Activated CD4-positive, CD25-positive, alpha-beta regulatory T cell treated with anti-CD3 and anti-CD28 coated beads, Interleukin-2, amount 50 U/mL, for 24 hours (primary cell): ENCODE measurements around the gene MGAT4C.
"Not testable (repeated sequence)": the region's sequence is repeated elsewhere in the genome, so short reads cannot be mapped to it uniquely, and the experiment has no call there.

ENCODE experiments used
- ATAC-seq, 2 donors: fragments of 150-1000 bp; cut with Tn5 transposase; one replicate each; pipeline ENCODE4 v1.10.0; 2021; ENCODE audit warnings: mild to moderate bottlenecking in 1 of 2, moderate library complexity in 1 of 2

Gene MGAT4C

DNA sequence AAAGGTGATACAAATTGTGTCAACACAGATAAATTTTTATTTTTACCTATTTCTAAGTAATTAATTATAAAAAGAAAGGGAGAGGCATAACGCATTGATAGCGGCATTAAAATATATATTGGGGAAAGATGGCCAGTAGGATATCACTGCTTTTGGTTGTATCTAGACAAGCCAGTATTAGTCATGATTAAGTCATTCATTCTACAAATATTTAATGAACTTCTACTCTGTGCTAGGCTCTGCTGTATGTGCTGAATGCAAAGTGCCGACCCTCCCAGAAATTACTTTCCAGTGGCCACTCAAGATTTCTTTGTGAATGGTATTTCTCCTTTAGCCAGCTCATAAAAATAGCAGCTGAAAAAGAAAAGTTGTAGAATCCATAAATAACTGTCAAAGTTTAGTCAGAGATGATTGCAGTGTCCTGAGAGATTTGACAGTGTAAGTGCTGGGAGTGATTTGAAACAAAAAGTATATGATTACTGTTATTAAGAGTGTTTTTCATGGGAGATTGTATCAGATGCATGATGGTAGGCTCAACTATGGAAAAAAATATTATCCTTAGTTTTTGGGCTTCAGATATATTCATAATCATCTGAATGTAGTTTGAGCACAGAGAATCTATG, 133.2 kb downstream of the MGAT4C start:
- ATAC-seq, result no peak

DNA sequence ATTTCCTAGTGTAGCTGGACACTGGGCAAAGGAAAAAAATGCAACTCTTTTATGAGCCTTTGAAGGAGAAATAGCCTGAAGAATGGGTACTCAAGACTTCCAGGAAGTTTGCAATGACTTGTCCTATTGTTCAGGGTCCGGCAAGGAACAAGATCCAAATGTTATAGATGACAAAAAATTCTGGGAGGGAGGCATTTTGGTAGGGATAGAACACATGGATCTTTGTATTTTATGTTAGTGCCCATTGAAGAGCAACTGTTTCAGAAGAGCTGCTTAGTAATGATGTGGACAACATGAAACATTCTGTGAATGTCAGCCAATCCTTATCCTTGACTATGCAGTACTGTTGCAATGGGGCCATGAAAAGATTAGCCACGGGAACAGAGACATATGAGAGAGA, 138.0 kb downstream of the MGAT4C start:
- no peak for ATAC-seq

DNA sequence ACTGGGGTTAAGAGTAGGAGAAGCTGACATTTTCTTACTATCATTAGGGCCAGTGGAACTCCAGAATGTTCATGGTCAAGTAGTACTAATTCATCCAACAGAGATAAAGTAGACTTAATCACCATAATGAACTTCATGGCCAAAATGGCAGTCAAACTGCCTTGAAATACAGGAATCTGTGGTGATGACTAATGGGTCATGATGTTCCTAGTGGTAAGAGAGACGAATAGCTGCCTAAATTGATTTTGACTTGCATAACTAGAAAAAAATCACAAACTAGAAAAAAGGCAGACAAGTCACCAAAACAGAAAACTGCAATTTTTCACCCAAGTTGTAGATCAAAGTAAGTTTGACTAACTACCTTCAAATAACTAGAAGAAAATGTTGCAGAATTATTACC, 138.5 kb downstream of the MGAT4C start:
- ATAC-seq, result no peak

DNA sequence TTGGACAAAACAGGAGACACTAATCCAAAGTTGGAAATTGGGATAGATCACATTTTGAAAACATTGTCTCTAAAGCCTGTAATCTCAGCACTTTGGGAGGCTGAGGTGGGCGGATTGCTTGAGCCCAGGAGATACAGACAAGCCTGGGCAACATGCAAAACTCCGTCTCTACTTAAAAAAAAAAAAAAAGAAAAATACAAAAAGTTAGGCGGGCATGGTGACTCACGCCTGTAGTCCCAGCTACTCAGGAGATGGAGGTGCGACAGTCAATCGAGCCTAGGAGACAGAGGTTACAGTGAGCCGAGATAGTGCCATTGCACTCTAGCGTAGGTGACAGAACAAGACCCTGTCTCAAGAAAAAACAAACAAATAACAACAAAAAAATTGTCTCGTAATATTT, 152.1 kb downstream of the MGAT4C start:
- ATAC-seq, result no peak

DNA sequence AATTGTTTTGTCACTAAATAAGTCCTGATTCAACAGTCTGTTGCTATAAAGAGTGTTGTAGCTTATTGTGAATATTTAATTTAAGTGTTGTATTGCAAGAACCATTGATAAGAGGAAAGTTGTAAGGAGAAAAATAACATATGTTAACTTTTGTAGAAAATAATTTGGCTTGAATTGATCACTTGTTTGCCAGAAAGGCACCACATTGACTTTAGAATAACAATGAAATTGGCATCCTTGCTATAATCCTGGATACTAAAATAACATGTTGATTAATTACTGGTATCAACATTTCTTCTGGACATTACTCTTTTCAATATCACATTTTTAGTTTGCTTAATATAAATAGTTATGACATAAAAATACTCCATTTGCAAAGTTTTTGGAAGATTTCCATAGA, 159.0 kb downstream of the MGAT4C start:
- ATAC-seq, result no peak

DNA sequence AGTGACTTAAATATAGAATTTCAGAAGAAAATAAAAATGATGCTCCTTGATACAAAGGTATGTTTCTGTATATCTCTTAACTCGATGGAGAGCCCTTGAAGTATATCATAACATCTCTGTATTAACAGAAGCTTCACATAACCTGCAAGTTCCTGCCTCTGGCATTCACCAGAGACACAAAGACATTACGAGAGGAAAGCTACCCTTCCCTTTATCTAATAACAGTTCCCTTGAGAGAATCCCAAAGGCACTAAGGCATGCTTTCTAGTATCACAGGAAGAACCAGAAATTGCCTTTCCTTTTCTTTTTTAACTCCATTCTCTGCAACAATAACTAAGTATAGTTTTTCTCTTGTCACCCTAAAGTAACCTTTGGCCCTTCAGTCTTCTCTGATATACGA, 164.5 kb downstream of the MGAT4C start:
- no peak for ATAC-seq

DNA sequence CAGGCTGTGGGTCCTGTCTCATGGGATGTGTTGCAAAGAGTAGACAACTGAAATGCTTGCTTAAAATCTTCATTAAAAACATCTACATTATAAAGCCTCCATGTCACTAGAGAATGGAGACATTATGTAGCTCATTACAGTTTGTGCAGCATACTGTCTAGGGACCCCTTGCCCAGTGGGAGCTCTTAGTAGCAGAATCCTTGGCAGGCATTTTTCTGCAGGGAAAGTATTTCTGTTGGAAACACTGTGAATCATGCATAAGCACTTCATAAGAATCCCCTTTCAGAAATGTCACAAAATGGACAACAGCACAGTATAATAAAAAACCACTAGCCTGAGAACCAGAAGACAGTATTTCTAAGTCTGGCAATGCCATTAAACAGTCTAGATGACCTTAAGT, 174.3 kb downstream of the MGAT4C start:
- ATAC-seq, result no peak

DNA sequence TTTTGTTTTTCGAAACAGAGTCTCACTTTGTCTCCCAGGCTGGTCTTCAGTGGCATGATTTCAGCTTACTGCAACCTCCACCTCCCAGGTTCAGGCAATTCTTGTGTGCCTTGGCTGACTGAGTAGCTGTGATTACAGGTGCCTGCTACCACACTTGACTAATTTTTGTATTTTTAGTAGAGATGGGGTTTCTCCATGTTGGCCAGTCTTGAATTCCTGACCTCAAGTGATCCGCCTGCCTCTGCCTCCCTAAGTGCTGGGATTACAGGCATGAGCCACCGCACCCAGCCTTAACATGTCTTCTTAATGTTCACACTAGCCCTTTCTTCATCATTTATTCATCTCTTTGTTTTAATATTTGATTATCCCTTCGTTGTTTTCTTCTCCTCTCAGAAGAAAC, 197.1 kb downstream of the MGAT4C start:
- not testable (repeated sequence) for ATAC-seq

DNA sequence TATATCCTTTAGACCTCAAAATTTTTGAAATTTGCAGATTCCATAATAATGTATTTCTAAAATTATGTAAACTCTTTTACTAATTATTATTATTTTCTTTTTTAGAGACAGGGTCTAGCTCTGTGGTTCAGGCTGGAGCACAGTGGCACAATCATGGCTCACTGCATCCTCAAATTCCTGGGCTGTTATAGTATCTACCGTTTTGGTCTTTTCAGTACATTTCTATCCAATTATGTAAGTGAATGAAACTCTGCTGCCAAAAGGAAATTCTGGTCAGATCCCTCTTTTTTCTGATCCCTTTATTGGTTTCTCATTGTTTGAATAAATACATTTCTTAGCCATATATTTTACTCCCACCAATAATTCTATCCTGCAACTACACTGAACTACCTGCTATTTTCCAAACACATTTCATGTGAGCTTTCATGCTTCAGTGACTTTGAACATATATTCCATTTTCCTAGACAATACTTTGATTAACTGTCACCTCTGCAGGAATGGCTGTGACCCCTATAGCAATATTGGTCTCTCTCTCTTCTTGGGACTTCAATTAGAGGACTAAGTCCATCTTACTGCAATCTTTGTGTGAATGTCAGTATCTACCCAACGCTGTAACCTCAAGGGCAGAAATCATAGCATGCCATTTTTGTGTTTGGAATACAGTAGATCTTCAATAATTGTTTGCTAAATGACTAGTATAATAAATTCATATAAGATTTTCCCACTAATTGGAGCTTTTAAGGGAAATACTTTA, 198.9 kb downstream of the MGAT4C start:
- ATAC-seq, result no peak

DNA sequence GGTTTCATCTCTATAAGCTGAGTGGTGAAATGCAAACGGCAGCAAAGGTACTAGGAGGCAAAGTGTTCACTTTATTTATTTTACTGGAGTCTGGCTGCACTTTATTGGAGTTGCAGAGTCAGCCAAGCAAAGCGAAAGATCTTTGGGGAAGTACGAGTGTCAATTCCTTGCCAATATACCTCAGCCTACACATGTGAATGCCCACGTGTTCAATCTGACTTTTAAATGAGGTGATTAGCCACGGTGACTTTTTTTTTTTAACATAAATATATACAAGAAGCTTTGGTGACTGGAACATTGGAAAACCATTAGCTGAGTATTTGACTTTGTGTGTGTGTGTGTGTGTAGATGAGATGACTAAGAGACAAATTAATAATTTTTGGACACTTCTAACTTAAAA, 203.3 kb downstream of the MGAT4C start:
- ATAC-seq, result no peak

DNA sequence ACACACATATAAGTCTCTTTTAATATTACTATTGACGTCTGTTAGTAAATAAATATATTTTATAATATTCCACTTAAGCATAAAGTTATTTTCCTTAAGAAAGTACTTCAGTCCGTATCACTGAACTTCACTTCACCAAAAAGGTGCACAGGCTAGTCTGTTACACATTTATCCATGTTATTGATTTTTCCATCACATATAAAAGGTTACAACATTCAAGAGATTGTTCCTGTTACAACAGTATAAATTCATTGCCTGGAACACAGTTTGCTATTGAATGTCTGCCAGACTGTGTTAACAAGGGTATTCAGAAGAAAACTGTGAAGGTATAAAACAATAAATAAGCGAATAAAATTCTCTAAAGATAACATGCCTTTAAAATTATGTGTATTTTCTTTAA, 206.2 kb downstream of the MGAT4C start:
- ATAC-seq, result no peak

DNA sequence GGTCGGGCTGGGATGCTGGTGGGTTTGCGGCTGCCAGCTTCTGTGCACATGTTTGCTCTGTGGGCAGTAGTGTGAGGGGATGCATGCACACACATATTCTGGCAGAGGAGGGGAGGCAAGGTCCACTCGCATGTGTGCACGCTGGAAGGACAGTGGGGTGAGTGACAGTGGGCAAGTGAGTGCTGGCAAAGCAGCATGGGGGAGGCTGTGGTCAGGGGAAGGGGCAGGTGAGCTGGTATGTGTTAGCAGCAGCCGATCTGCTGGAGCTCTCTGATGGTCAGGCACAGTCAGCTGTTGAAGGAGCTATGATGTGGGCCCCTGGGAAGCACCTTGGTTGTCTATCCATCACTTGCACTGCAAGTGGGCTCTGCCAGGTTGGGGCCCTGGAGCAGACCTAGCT, 211.8 kb downstream of the MGAT4C start:
- ATAC-seq, result no peak

DNA sequence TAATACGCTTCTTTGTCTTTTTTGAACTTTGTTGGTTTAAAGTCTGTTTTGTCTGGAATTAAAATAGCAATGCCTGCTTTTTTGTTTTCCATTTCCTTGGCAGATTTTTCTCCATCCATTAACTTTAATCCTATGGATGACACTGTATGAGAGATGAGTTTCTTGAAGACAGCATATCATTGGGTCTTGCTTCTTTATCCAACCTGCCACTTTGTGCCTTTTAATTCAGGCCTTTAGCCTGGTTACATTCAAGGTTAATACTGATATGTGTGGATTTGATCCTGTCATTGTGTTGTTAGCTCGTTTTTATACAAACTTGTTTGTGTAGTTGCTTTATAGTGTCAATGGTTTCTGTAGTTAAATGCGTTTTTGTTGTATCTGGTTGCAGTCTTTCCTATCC, 214.1 kb downstream of the MGAT4C start:
- no peak for ATAC-seq

DNA sequence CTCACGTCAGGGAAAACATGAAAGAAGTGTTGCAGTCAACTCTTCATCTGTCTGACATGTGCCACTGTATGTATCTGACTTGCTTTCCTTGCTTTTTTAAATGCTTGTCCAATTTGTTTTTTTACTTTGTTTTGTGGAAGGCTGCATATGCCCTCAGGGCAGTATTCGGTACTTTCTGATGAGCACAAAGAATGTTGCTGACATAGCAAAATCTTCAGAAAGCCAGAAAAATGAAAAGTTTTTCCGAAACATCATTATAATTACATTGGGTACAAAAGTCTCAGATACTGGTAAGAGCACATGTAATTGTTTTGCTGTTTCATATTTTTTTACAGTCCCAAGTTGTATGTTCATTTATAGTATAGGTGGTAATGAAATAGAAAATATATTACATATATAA, 237.8 kb downstream of the MGAT4C start:
- ATAC-seq, result no peak

DNA sequence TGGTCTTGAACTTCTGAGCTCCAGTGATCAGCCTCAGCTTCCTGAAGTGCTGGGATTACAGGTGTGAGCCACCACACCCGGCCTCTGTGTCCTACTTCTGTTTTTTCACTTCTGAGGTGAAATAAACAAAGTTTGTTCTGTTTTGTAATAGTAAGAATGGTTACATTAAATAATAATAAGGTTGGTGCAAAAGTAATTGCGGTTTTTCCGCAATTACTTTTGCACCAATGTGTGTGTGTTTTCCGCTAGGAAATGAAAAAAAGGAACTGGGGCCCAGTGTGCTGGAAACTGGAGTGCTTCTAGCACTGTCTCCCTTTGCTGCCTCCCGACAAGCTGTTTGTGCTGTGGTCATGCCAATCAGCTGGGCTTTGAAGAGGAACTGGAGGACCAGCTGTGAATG, 241.2 kb downstream of the MGAT4C start:
- ATAC-seq, result no peak

DNA sequence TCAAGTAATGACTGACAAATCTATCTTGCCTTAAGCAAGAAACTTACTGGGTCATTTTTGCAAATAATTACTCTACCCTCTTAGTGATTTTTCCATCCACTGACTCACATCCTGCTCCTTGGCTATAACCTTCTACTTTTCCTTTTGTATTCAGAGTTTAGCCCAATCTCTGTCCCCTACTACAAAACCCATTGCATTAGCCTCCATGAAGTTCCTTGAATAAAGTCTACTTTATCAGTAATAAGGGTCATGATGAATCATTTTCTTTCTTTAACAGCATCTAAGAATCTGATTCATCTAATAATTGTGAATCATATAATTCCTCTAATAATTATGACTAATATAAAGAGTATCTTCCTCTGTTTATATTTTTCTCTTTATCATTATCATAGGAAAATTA, 249.5 kb downstream of the MGAT4C start:
- ATAC-seq, result no peak

DNA sequence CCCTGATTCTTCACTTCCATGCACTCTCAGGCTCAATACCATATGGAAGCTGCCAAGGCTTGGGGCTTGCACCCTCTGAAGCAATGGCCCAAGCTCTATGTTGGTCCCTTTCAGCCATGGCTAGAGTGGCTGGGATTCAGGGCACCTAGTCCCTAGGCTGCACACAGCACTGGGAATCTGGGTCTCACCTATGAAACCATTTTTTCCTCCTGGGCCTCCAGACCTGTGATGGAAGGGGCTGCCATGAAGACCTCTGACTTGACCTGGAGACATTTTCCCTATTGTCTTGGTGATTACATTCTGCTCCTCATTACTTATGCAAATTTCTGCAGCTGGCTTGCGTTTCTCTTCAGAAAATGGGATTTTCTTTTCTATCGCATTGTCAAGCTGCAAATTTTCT, 258.1 kb downstream of the MGAT4C start:
- no peak for ATAC-seq

DNA sequence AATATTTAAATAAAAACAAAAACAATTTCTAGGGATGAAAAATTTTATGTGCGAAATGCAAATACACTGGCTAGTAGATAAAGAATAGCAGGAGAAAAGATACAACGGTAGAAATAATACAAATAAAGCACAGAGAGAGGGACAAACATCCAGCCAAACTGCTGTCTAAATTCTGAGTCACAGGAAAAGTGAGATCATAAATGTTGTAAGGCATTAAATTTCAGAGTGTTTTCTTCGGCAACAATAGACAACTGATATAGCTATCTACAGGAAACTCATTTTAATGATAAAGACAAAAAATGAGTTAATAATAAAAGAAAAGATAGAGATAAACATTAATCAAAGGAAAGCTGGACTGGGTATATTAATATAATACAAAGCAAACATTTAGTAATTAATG, 259.9 kb downstream of the MGAT4C start:
- no peak for ATAC-seq

DNA sequence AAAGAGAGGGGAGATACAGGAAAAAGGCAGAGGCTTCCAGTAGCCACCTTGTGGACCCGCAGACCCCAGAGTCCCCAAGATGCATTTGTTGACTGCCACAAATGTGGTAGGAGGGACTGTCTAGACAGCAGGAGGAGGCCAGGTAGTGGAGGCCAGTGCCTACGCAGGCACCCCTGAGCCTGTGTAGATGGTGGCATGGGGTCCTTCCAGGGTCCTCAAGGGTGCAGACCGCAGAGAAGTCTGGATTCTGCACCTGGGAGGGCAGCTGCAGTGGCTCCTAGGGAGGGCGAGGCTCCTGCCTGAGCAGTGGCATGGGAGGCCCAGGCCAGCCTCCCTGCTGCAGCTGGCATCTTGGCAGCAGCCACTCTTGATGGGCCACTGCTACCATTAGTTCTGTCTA, 262.4 kb downstream of the MGAT4C start:
- no peak for ATAC-seq

DNA sequence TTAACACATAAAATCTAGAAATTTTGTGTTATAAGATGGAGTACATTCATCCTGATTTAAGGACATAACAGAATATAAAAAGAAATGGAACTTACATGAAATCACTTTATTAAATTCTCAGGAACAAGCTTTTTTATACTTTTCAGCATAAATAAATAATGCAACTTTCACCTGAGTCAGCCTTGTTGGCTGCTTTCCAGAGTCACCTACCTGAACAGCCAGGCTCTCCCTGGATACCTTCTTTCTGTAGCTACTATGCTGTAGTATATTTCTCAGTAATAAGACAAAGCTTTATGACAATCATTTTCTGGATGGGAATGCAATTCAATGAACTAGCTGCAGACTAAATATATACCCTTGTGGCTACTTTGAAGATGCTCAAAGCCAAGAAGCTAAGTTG, 270.2 kb downstream of the MGAT4C start:
- no peak for ATAC-seq

DNA sequence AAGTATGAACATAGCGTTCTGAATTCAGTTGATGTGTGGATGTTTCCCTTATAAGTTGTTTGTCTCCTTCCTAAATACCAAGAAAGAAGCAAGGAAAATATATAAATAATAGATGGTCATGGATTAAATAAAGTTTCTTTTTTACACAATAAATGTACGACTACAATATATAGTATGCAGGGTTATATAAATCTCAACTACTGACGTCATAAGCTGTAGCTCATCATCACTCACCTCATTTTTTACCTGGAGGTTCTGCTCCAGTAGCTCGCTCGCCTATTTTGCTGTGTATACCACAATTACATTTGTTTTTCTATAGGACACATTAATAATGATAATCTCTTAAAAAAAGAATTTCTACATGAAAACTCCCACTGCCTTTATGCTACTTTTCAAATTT, 272.6 kb downstream of the MGAT4C start:
- no peak for ATAC-seq

DNA sequence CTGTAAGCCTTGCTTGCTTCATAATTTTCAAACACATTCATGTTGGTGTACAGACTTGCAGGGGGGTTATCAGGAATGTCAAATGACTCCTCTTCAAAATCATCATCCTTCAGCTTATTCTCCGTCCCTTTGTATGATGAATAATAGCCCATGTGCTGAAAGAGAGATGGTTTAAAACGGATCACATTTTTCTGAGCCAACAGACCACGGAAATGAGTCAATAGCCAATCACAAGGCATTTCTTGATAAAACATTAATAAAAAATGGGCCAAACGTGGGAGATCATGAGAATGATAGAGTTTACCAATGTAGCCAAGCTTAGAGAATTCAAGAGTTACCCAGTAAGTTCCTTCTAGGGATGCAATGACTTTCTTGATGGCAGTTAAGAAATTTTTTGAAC, 276.6 kb downstream of the MGAT4C start:
- no peak for ATAC-seq

DNA sequence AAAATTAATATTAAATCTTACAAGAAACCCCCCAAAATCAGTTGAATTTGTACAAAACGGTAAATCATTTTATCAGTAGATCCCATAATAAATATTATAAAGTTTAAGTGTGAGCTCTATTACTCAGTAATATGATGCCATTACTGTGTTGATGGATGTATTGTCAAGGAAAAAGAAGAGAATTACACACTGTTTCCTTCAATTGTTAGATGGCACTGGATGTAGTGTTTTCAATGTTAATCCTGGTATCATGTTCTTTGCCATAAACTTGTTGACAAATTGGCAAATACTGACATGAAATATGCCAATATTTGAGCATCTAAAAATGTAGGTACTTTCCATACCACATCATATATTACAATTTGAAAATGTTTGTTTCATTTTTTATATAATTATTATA, 280.5 kb downstream of the MGAT4C start:
- no peak for ATAC-seq

DNA sequence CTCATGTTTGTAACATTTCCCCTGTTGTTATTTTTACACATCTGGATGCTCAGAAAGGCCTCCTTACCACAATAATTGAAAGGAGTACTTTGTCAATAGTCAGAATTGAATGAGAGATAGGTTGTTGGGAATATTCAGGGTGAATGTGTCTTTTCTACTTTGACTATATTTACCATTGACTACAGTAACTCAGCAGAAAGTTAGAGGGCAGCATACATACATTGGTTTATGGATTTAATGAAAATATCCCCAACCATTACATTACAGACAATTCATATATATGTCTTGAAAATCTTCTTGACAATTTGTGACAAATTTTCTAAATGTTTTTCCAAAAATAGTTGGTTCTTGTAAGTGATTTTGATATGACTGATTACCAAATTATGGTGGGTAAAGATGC, 284.4 kb downstream of the MGAT4C start:
- no peak for ATAC-seq

DNA sequence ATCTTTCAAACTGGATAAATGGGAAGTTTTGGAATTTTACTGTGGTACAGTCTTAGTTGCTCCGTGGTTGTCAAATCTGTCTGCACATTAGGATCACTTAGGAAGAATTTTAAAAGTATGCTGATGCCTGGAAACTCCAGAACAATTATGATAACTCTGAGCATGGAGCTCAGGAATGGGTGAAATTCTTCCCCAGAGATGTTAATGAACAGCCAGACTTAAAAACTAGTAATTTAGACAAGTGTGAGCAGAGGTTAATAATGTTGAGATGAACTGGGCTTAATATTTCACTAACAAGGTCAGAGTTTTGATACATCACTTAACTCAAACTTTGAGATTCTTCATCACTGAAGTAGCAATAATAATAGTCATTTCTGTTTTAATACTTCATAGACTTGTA, 287.6 kb downstream of the MGAT4C start:
- no peak for ATAC-seq
